ENCODE data around the gene SUV39H1.
"Not testable (repeated sequence)": the region's sequence is repeated elsewhere in the genome, so short reads cannot be mapped to it uniquely, and the experiment has no call there.

The SUV39H1 gene

GRCh38 chrX:48688531-48689150 is 7.9 kb upstream of the SUV39H1 start:
- no peak for DNase-seq (ENCODE audit: low read depth)

GRCh38 chrX:48689208-48689920 is 7.2 kb upstream of the SUV39H1 start:
- no peak for DNase-seq (ENCODE audit: low read depth)

- DNase-seq (ENCODE audit: low read depth): not testable (repeated sequence)
Observed at GRCh38 chrX:48691746-48692145, 4.8 kb upstream of the SUV39H1 start.

- DNase-seq (ENCODE audit: low read depth): no peak
Observed at GRCh38 chrX:48694776-48695533, 1.6 kb upstream of the SUV39H1 start.

- DNase-seq (ENCODE audit: low read depth): no peak
Observed at GRCh38 chrX:48695534-48695896, 1.0 kb upstream of the SUV39H1 start.

GRCh38 chrX:48695925-48696300 is 621 bp upstream of the SUV39H1 start:
- DNase-seq (ENCODE audit: low read depth): no peak

GRCh38 chrX:48696909-48697727 is 584 bp downstream of the SUV39H1 start:
- no peak for DNase-seq (ENCODE audit: low read depth)

GRCh38 chrX:48698306-48698705 is 1.8 kb downstream of the SUV39H1 start:
- DNase-seq (ENCODE audit: low read depth): no peak

GRCh38 chrX:48700246-48700645 is 3.7 kb downstream of the SUV39H1 start:
- no peak for DNase-seq (ENCODE audit: low read depth)

- no peak for DNase-seq (ENCODE audit: low read depth)
Observed at GRCh38 chrX:48700951-48701653, 4.6 kb downstream of the SUV39H1 start.

GRCh38 chrX:48702032-48702431 is 5.5 kb downstream of the SUV39H1 start:
- no peak for DNase-seq (ENCODE audit: low read depth)

- DNase-seq (ENCODE audit: low read depth): no peak
Observed at GRCh38 chrX:48702716-48703115, 6.2 kb downstream of the SUV39H1 start.

GRCh38 chrX:48703228-48703627 is 6.7 kb downstream of the SUV39H1 start:
- no peak for DNase-seq (ENCODE audit: low read depth)

GRCh38 chrX:48703642-48704481 is 7.3 kb downstream of the SUV39H1 start:
- DNase-seq (ENCODE audit: low read depth): peak; percentile 20

GRCh38 chrX:48705871-48706270 is 9.3 kb downstream of the SUV39H1 start:
- DNase-seq (ENCODE audit: low read depth): no peak

GRCh38 chrX:48709522-48710112 is 13.1 kb downstream of the SUV39H1 start:
- no peak for DNase-seq (ENCODE audit: low read depth)

- DNase-seq (ENCODE audit: low read depth): no peak
Observed at GRCh38 chrX:48711162-48711928, 14.8 kb downstream of the SUV39H1 start.

GRCh38 chrX:48711929-48712505 is 15.5 kb downstream of the SUV39H1 start:
- no peak for DNase-seq (ENCODE audit: low read depth)

GRCh38 chrX:48713847-48714246 is 17.3 kb downstream of the SUV39H1 start:
- DNase-seq (ENCODE audit: low read depth): no peak

Measured in GM04503 (cell line).